Uterus (tissue), 2 donors: ENCODE measurements around the gene FAM50A.

Experiments used
- POLR2A ChIP-seq, 2 donors: fragments of 450-650 bp; IDR thresholded peaks; one replicate each; pipeline ENCODE4 v1.6.1; 2016; ENCODE audit warnings: antibody characterized with exemption in 2 of 2, mild to moderate bottlenecking in 1 of 2, moderate library complexity in 1 of 2
- TF ChIP-seq, protein P1 (sequence below), 4 experiments: fragments of 200-600 bp in 2 of 4; fragments of 450-650 bp in 2 of 4; sonication (generic) in 2 of 4; IDR thresholded peaks; one replicate each; pipeline ENCODE4 v1.5.1; 2016 to 2019; ENCODE audit warnings: antibody characterized with exemption in 4 of 4, mild to moderate bottlenecking in 2 of 4, moderate library complexity in 1 of 4

DNA sequence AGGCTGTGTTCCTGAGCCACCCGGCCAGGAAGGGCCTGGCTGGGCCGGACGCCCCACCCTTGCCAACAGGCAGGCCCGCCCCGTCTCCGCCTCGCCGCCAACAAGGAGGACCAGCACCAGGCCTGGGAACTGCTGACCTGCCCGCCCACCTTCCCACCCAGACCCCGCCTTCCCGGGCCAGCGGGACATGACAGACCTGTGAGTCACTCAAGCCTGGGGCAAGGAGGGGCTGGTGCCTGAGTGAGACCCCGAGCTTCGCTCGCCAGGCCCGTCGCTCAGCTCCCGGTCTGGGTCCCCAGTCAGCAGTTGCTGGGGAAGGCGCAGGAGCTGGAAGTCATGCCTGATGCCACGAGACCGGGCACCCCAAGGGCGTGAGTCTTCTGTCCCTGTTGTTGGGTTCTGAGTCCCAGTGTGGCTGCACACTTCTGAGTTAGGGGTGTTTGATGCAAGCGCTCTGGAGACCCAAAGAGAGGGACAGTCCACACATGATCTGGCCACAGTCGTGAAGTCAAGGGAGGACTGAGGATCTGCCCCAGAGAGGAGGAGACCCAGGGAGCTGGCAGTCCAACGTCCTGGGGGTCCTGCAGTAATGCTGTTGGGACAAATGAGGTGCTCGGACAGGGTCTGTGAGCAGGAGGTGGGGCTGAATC is 34.6 kb upstream of the FAM50A start, which contains the start of gene DNASE1L1:
- TF ChIP-seq POLR2A (IDR thresholded peaks at IDR 0.05): peak in 1 of 2 donors; percentile 32
- TF ChIP-seq, protein P1, sequence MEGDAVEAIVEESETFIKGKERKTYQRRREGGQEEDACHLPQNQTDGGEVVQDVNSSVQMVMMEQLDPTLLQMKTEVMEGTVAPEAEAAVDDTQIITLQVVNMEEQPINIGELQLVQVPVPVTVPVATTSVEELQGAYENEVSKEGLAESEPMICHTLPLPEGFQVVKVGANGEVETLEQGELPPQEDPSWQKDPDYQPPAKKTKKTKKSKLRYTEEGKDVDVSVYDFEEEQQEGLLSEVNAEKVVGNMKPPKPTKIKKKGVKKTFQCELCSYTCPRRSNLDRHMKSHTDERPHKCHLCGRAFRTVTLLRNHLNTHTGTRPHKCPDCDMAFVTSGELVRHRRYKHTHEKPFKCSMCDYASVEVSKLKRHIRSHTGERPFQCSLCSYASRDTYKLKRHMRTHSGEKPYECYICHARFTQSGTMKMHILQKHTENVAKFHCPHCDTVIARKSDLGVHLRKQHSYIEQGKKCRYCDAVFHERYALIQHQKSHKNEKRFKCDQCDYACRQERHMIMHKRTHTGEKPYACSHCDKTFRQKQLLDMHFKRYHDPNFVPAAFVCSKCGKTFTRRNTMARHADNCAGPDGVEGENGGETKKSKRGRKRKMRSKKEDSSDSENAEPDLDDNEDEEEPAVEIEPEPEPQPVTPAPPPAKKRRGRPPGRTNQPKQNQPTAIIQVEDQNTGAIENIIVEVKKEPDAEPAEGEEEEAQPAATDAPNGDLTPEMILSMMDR (IDR thresholded peaks at IDR 0.05): no peak
